Bladder microvascular endothelial cell (primary cell): ENCODE measurements around the gene PTPRQ. TPM values are rescaled to one million over a fixed set of nuclear protein-coding genes. Genes with fewer than 3 reads are reported as not detected.

Source experiments
- total RNA-seq: library from RNA; depleted of rRNA; stranded (reverse); fragments of >200 nt; gene quantifications from 2 replicates; pipeline ENCODE4 v1.2.3, GENCODE V29; 2014

PTPRQ gene
- total RNA-seq = under 0.01 TPM in 1 of 2 replicates, not detected in the other

GRCh38 chr12:80443974-80444666 lies at the start of gene PTPRQ:
TSS of gene PTPRQ (plus strand) at chr12:80444235. CDS start at chr12:80444346, 111 bp downstream.

GRCh38 chr12:80707126-80707829 lies 263.2 kb downstream of the PTPRQ start, which contains the start of gene MYF6:
TSS of gene MYF6 (plus strand) at chr12:80707634. CDS start at chr12:80707720, 86 bp downstream.

GRCh38 chr12:80716696-80717469 lies 272.8 kb downstream of the PTPRQ start, which contains the start of gene MYF5:
TSS of gene MYF5 (plus strand) at chr12:80716912. CDS start at chr12:80717064, 152 bp downstream.

